Heart right ventricle (tissue), 16 donors: ENCODE results near the gene FBXO9. TPM values are rescaled to one million over a fixed set of nuclear protein-coding genes. Genes with fewer than 3 reads are reported as not detected.
A peak's percentile ranks its signal among the peaks of the same experiment; 100 is the strongest.

ENCODE experiments used
- ATAC-seq, 8 donors: fragments of 200-7000 bp; cut with Tn5 transposase; one replicate each; pipeline ENCODE4 v1.9.1; 2020; ENCODE audit warnings: mild to moderate bottlenecking in 8 of 8, moderate library complexity in 8 of 8, moderate number of reproducible peaks in 1 of 8
- DNase-seq, 2 donors: peaks; one replicate each; pipeline ENCODE4 v3.0.0-alpha.2; 2020
- H3K27ac ChIP-seq, 10 donors: fragments of 200-600 bp; sonication (generic) in 2 of 10; one replicate each; pipeline versions ENCODE4 v1.5.0 to v1.8.0; 2020 to 2022; ENCODE audit warnings: mild to moderate bottlenecking in 3 of 10
- H3K27me3 ChIP-seq, 7 donors: fragments of 200-600 bp; one replicate each; pipeline ENCODE4 v1.8.0; 2021 to 2022; ENCODE audit warnings: mild to moderate bottlenecking in 2 of 7
- H3K36me3 ChIP-seq, 9 donors: fragments of 200-600 bp; sonication (generic) in 1 of 9; one replicate each; pipeline versions ENCODE4 v1.5.0 to v1.8.0; 2020 to 2022; ENCODE audit warnings: mild to moderate bottlenecking in 2 of 9
- H3K4me1 ChIP-seq, 9 donors: fragments of 200-600 bp; sonication (generic) in 1 of 9; one replicate each; pipeline versions ENCODE4 v1.5.0 to v1.8.0; 2020 to 2022; ENCODE audit warnings: mild to moderate bottlenecking in 4 of 9
- H3K4me3 ChIP-seq, 10 donors: fragments of 200-600 bp; sonication (generic) in 2 of 10; one replicate each; pipeline versions ENCODE4 v1.5.0 to v1.8.0; 2020 to 2022; ENCODE audit warnings: mild to moderate bottlenecking in 7 of 10, moderate library complexity in 2 of 10
- H3K9me3 ChIP-seq, 11 donors: fragments of 200-600 bp in 10 of 11; sonication (generic) in 2 of 11; one replicate each; pipeline versions ENCODE4 v1.5.0 to v1.8.0; 2013 to 2022; ENCODE audit warnings: mild to moderate bottlenecking in 2 of 11, control low read depth in 1 of 11, moderate library complexity in 1 of 11
- WGBS, 2 donors: extraction: QIAGEN DNeasy Blood & Tissue Kit; methylation state at CpG; one replicate each; pipeline ENCODE4 v1.1.7; 2013; ENCODE audit warnings: inconsistent platforms in 1 of 2; 5-methylcytosine and 5-hydroxymethylcytosine counted together
- intact Hi-C, 10 donors: fragments of 100-400 bp; cut with DNase I; formaldehyde crosslinking; loops; one replicate each; pipeline versions ENCODE4 v1.11.1 to v1.14.2; 2022
- polyA plus RNA-seq, 2 donors: library from polyadenylated mRNA; stranded (reverse); fragments of 200-250 nt; gene quantifications; one replicate each; pipeline ENCODE4 v1.2.3, GENCODE V29; 2013
- total RNA-seq, 10 donors: library from RNA; stranded (reverse); fragmentation: NEBNext Ultra II Directional in 3 of 10; extraction: Animal tissue kit (Norgen Biotek cat#: 25700) in 3 of 10; gene quantifications; one replicate each; pipeline versions ENCODE4 v1.2.1 to v1.2.4, GENCODE V29; 2021 to 2023
- TF ChIP-seq, protein P1 (sequence below), 9 donors: fragments of 200-600 bp; sonication (generic) in 2 of 9; IDR thresholded peaks; one replicate each; pipeline versions ENCODE4 v1.5.0 to v1.8.0; 2021 to 2022; ENCODE audit warnings: antibody characterized with exemption in 9 of 9, mild to moderate bottlenecking in 5 of 9, moderate library complexity in 1 of 9
- donor health status: Arrhythmogenic right ventricular cardiomyopathy.
- donor health status: ischemic (EF 13 %, LVEDD 7.1; RV severe dilation, severe dysfunction).
- donor health status: healthy with polysubstance abuse.
- donor health status: DM: no; HTN: yes; CAD: no.
- donor health status: DM: no; HTN: no; CAD: no.
- donor health status: ischemic (EF 25% LVEDD 6.9; RV normal size, moderate dysfunction).
- donor health status: ischemic (EF 25% LVEDD 5.7; RV mildly dilated, moderate dysfunction).
- donor health status: healthy.
- donor health status: DM: yes; HTN: yes; CAD: no.
- donor health status: Ischemic cardiomyopathy.
- donor health status: ischemic (EF 35%, LVEDD 5.7; RV mildly dilated, moderate dysfunction).
- donor health status: nonischemic (EF 11% LVEDD 7.7; RV severe dilation, severe dysfunction).
- donor health status: DM: yes; HTN: yes; CAD: no.
- donor health status: PGD.
- donor health status: ischemic (EF 29% LVEDD 5.4; RV normal size, mild dysfunction).
- donor health status: nonischemic (EF 23%, LVEDD 6.1; RV moderate dilation, normal function).

Gene FBXO9
- total and polyA plus RNA-seq, 12 donors = 16.8 to 80.8 (median 61.8) TPM

DNA sequence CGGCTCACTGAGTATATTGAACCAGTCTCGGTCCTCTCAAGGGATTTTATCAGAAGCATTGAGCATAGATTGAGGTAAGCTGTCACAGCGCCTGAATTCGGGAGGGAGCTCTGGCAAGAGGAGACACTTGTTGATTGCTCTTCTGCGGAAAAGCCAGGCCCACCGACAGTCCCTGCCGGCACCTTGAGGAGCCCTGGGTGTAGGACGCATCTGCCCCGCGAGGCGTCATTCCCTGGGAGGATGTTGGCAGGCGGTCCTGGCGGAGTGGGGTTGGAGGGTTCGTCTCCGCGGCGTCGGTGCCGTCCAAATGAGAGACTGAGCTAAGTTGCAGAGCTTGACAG, 843 bp downstream of the FBXO9 start:
- intact Hi-C loops = no loop called here
- Histone ChIP-seq H3K4me3 (peak overlapping the region; percentile 55 to 94 (median 78)), H3K4me1 (peaks cover 5 to 48% (median 36%) of the 10 kb centered on the region in 9 donors), H3K27me3 (no peaks in the 10 kb centered on the region), H3K36me3 (peaks cover 0 to 29% (median 0%) of the 10 kb centered on the region in 9 donors), H3K27ac (peak overlapping the region in 9 of 10 donors; percentile 85 to 98 (median 93)), H3K9me3 (no peaks in the 10 kb centered on the region)
- ATAC-seq (peak in 3 of 8 donors; percentile 5 to 25 (median 10)), DNase-seq (peak; percentile 28 to 52)
- WGBS, 2 donors = 1% methylated on average over 19 of the region's 19 CpGs
- TF ChIP-seq, protein P1, sequence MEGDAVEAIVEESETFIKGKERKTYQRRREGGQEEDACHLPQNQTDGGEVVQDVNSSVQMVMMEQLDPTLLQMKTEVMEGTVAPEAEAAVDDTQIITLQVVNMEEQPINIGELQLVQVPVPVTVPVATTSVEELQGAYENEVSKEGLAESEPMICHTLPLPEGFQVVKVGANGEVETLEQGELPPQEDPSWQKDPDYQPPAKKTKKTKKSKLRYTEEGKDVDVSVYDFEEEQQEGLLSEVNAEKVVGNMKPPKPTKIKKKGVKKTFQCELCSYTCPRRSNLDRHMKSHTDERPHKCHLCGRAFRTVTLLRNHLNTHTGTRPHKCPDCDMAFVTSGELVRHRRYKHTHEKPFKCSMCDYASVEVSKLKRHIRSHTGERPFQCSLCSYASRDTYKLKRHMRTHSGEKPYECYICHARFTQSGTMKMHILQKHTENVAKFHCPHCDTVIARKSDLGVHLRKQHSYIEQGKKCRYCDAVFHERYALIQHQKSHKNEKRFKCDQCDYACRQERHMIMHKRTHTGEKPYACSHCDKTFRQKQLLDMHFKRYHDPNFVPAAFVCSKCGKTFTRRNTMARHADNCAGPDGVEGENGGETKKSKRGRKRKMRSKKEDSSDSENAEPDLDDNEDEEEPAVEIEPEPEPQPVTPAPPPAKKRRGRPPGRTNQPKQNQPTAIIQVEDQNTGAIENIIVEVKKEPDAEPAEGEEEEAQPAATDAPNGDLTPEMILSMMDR (IDR thresholded peaks at IDR 0.05) = no peak

DNA sequence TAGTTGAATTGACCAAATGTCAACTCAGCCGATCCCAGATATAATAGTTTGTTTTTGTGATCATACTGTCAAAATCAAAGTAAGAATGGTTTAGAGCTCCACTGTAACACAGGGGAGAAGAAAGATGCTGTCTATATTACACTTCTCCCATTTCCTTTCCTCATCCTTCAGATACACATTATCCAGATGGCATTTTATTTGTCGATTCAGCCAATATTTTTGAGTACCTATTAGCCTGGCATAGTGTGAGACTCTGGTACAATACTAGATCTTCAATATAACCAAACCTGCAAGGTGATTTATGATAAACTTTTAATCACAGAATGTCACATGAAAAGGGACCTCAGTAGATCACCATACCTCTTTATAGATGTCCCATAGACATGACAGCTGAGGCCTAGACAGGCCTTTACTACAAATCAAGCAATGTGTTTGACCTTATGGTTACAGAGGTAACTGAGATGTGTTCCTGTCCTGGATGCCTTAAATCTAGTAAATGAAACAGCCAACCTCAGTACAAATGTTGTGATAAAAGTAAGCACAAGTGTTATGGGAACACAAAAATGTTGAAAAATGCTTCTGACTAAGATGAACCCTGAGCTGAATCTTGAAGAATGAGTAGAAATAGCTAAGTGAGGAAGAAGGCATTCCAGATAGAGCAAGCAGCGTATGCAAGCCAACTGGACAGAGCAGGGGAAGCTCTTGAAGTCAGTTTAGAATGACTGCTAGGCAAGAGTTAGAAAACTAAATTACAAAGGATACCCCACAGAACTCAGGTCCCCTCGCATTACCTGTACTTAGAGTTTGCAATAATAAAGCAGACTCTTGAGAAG, 1.9 kb downstream of the FBXO9 start:
- TF ChIP-seq, protein P1 (IDR thresholded peaks at IDR 0.05) = no peak
- WGBS, 2 donors = 74 to 81% methylated on average over 4 of the region's 4 CpGs

DNA sequence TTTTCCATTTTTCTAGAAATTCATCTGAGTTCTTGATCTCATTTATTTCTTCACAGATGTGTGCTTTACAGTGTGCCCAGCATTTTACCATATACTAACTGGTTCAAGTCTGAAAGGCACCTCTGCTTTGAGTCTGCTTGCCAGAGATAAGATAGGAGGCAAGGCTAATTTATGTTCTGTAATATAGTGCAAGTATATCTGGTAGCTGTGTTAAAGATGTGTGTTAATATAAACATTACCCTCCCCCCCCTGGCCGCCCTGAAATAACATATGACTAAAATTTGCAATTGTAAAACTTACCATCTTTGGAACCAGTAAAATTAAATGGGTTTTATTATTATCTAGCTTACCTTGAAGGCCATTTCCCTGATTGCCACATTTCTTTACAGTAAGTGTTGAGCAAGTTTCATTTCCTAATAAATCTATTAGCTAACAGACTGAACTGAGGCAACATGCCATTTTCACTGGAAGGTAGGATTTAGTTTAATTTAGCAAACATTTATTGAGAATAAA, 2.7 kb downstream of the FBXO9 start:
- TF ChIP-seq, protein P1 (IDR thresholded peaks at IDR 0.05) = no peak
- intact Hi-C loops = no loop called here
- Histone ChIP-seq H3K4me1 (peaks cover 5 to 44% (median 29%) of the 10 kb centered on the region in 9 donors), H3K9me3 (no peaks in the 10 kb centered on the region), H3K27ac (peak overlapping the region in 1 of 10 donors; percentile 96), H3K36me3 (peaks cover 0 to 48% (median 8%) of the 10 kb centered on the region in 9 donors), H3K27me3 (no peaks in the 10 kb centered on the region), H3K4me3 (no peak overlapping the region)
- ATAC-seq (no peak), DNase-seq (no peak)
- 63 to 83% methylated on average over 1 of the region's 1 CpG for WGBS, 2 donors

More for the DNA sequence above, 1.9 kb downstream of the FBXO9 start:
- ATAC-seq = no peak
- peak overlapping the region in 4 of 10 donors; percentile 23 to 96 (median 93) for H3K27ac ChIP-seq
- no peaks in the 10 kb centered on the region for H3K9me3 ChIP-seq
- peaks cover 0 to 40% (median 3%) of the 10 kb centered on the region in 9 donors for H3K36me3 ChIP-seq
- no peaks in the 10 kb centered on the region for H3K27me3 ChIP-seq
- DNase-seq = no peak
- peak overlapping the region in 5 of 10 donors; percentile 78 to 94 (median 89) for H3K4me3 ChIP-seq
- H3K4me1 ChIP-seq = peaks cover 5 to 49% (median 34%) of the 10 kb centered on the region in 9 donors
- intact Hi-C loops = no loop called here

DNA sequence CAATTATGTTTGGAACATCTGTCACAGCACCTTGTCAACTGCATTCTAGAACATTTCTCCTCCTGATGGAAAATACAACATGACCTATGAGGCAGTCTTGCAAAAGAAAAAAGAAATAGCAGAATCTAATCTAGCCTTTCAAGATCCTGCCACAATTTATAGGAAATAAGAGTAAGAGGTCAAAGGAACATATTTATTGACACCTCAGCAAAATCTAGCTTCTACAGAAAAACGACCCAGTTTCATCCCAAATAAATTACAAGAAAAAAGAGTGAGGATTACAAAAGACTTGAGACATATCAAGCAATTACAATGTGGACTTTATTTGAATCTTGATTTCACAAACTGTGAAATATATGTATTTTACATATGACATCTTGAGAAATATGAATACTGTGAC, 4.2 kb downstream of the FBXO9 start:
- intact Hi-C loops = no loop called here
- H3K27ac ChIP-seq = no peak overlapping the region
- no peaks in the 10 kb centered on the region for H3K27me3 ChIP-seq
- ATAC-seq (no peak), DNase-seq (no peak)
- TF ChIP-seq, protein P1 (IDR thresholded peaks at IDR 0.05) = no peak
- 57 to 66% methylated on average over 1 of the region's 1 CpG for WGBS, 2 donors
- H3K4me3 ChIP-seq = no peak overlapping the region
- no peaks in the 10 kb centered on the region for H3K9me3 ChIP-seq
- peaks cover 0 to 63% (median 23%) of the 10 kb centered on the region in 9 donors for H3K36me3 ChIP-seq
- peaks cover 5 to 40% (median 24%) of the 10 kb centered on the region in 9 donors for H3K4me1 ChIP-seq
